Kidney capillary endothelial cell (primary cell): Measurements from ENCODE around the gene RHAG.

ENCODE experiments used
- DNase-seq: peaks from one replicate; pipeline ENCODE4 v3.0.0-alpha.2; 2018; ENCODE audit warnings: low spot score

Gene RHAG

GRCh38 chr6:49564552-49564951 lies 72.1 kb downstream of the RHAG start:
- DNase-seq = no peak

GRCh38 chr6:49563006-49563886 lies 73.4 kb downstream of the RHAG start:
- no peak for DNase-seq

DNA sequence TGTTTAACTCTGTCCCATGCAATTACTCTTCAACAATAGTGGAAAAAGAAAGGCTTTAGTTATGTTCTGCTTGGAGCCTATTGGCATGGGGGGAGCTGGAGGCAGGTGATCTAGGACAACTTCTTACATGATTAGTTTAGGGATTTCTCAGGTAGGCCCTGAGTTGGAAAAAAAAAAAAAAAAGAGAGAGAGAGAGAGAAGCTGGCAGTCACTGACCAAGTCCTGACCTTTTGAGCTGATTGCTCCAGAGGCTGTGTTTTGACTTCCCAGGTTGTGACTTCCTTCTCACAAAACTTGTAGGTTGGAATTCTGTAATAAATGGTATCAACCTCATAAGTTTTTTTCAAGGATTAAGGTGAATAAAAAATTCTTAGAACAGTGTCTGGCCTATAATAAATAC lies 78.4 kb downstream of the RHAG start:
- DNase-seq = no peak

- DNase-seq = no peak
Observed at GRCh38 chr6:49557177-49557576, 79.5 kb downstream of the RHAG start.

GRCh38 chr6:49556429-49556837 lies 80.2 kb downstream of the RHAG start:
- peak; percentile 84 for DNase-seq

GRCh38 chr6:49555951-49556350 lies 80.7 kb downstream of the RHAG start:
- no peak for DNase-seq
